HCT116 (cell line): ENCODE measurements around the gene MICAL1. TPM values are rescaled to one million over a fixed set of nuclear protein-coding genes. Genes with fewer than 3 reads are reported as not detected.

Source experiments
- ATAC-seq: fragments of 200-7000 bp; cut with Tn5 transposase; 2 replicates; pipeline ENCODE4 v1.9.1; 2020; ENCODE audit warnings: mild to moderate bottlenecking, moderate library complexity
- BruUV-seq: library from RNA; stranded (reverse); fragments of 400-500 nt; replicated peaks from 2 replicates; lab custom pipeline; 2021; lab: Mats Ljungman, UMichigan
- CTCF ChIA-PET: fragments of 300-600 bp; sonication (Branson Sonifier 250); formaldehyde crosslinking; loops from one replicate; lab custom pipeline; 2021; ENCODE audit warnings: antibody characterized with exemption; lab: Charles Lee
- POLR2A ChIA-PET: fragments of 300-600, 350-600 bp; sonication (Branson Sonifier 250); formaldehyde crosslinking; loops from one replicate; lab custom pipeline; 2021; ENCODE audit warnings: antibody characterized with exemption; lab: Charles Lee
- RAD21 ChIA-PET, 2 experiments: fragments of 300-600 bp; sonication (Branson Sonifier 250); formaldehyde crosslinking; loops; one replicate each; lab custom pipeline; 2023; ENCODE audit warnings: low total read pairs in 2 of 2; ENCODE audit not compliant: uncharacterized antibody in 2 of 2, unreplicated experiment in 2 of 2, low non-redundant PET in 1 of 2; lab: Charles Lee
- DNase-seq: peaks from one replicate; pipeline ENCODE4 v3.0.0-alpha.2; 2010; ENCODE audit warnings: low read depth, low spot score
- H2AFZ ChIP-seq: fragments of 200-600 bp; shearing (Covaris generic), sonication (generic); 2 replicates; pipeline ENCODE4 v1.6.1; 2017; ENCODE audit warnings: low read depth, mixed run types, mixed read lengths, antibody characterized with exemption, low read length; ENCODE audit not compliant: poor library complexity, severe bottlenecking
- H3K27ac ChIP-seq: 2 replicates; pipeline ENCODE4 v1.5.1; 2012; ENCODE audit warnings: low read depth, low read length
- H3K27me3 ChIP-seq: fragments of 200-600 bp; sonication (generic); 2 replicates; pipeline ENCODE4 v1.6.1; 2016; ENCODE audit warnings: mixed run types, low read length, mixed read lengths; ENCODE audit not compliant: insufficient read depth
- H3K36me3 ChIP-seq, 2 experiments: fragments of 200-500 bp in 1 of 2; fragments of 200-600 bp in 1 of 2; sonication (Bioruptor generic) in 1 of 2; sonication (generic) in 1 of 2; 2 replicates each; pipeline versions ENCODE4 v1.5.1 to v1.6.1; 2014 to 2016; ENCODE audit warnings: low read length in 2 of 2, inconsistent platforms in 1 of 2, mixed read lengths in 1 of 2, mixed run types in 1 of 2; ENCODE audit not compliant: insufficient read depth in 2 of 2, control insufficient read depth in 1 of 2
- H3K4me1 ChIP-seq, 2 experiments: fragments of 200-600 bp in 1 of 2; sonication (generic) in 1 of 2; 2 replicates each; pipeline versions ENCODE4 v1.5.1 to v1.6.1; 2012 to 2017; ENCODE audit warnings: low read length in 2 of 2, inconsistent platforms in 1 of 2, mild to moderate bottlenecking in 1 of 2, mixed read lengths in 1 of 2, mixed run types in 1 of 2, moderate library complexity in 1 of 2; ENCODE audit not compliant: insufficient read depth in 2 of 2, control insufficient read depth in 1 of 2
- H3K4me2 ChIP-seq: fragments of 200-600 bp; sonication (generic); 2 replicates; pipeline ENCODE4 v1.6.1; 2017; ENCODE audit warnings: mixed run types, low read length, mixed read lengths
- H3K4me3 ChIP-seq, 2 experiments: fragments of 200-600 bp in 1 of 2; sonication (generic) in 1 of 2; replicated peaks in 1 of 2; 2 replicates each; pipeline ENCODE4 v1.5.1; 2011 to 2016; ENCODE audit warnings: low read length in 2 of 2, control low read depth in 1 of 2, low read depth in 1 of 2, mild to moderate bottlenecking in 1 of 2, mixed read lengths in 1 of 2, mixed run types in 1 of 2
- H3K79me2 ChIP-seq: fragments of 200-600 bp; sonication (generic); 2 replicates; pipeline ENCODE4 v1.6.1; 2017; ENCODE audit warnings: mild to moderate bottlenecking, mixed run types, low read length, moderate library complexity, mixed read lengths; ENCODE audit not compliant: insufficient read depth
- H3K9ac ChIP-seq: fragments of 200-600 bp; sonication (generic); 2 replicates; pipeline ENCODE4 v1.6.1; 2016; ENCODE audit warnings: low read length, mixed read lengths
- H3K9me2 ChIP-seq: fragments of 200-600 bp; sonication (generic), shearing (Covaris generic); 2 replicates; pipeline ENCODE4 v1.6.1; 2017; ENCODE audit warnings: mixed run types, mild to moderate bottlenecking, moderate library complexity; ENCODE audit not compliant: insufficient read depth
- H3K9me3 ChIP-seq, 2 experiments: fragments of 200-500 bp in 1 of 2; fragments of 200-600 bp in 1 of 2; sonication (Bioruptor generic) in 1 of 2; sonication (generic) in 1 of 2; 2 replicates each; pipeline ENCODE4 v1.6.1; 2014 to 2017; ENCODE audit warnings: low read length in 2 of 2, mixed read lengths in 2 of 2, inconsistent platforms in 1 of 2, low read depth in 1 of 2, mild to moderate bottlenecking in 1 of 2, mixed run types in 1 of 2, moderate library complexity in 1 of 2; ENCODE audit not compliant: control insufficient read depth in 1 of 2, insufficient read depth in 1 of 2
- H4K20me1 ChIP-seq: fragments of 200-600 bp; sonication (generic), shearing (Covaris generic); 2 replicates; pipeline ENCODE4 v1.6.1; 2017; ENCODE audit warnings: mixed run types, mild to moderate bottlenecking, moderate library complexity; ENCODE audit not compliant: insufficient read depth
- CBX3 ChIP-seq: IDR thresholded peaks from 2 replicates; pipeline ENCODE4 v1.6.1; 2012; ENCODE audit warnings: low read depth
- FOSL1 ChIP-seq: IDR thresholded peaks from 2 replicates; pipeline ENCODE4 v1.6.1; 2012; ENCODE audit warnings: low read depth
- MAX ChIP-seq: IDR thresholded peaks from 2 replicates; pipeline ENCODE4 v1.6.1; 2012
- RAD21 ChIP-seq: IDR thresholded peaks from 2 replicates; pipeline ENCODE4 v1.6.1; 2012; ENCODE audit warnings: low read depth, mild to moderate bottlenecking
- SP1 ChIP-seq: IDR thresholded peaks from 2 replicates; pipeline ENCODE4 v1.6.1; 2012; ENCODE audit warnings: low read depth
- TCF7L2 ChIP-seq: IDR thresholded peaks from 2 replicates; pipeline ENCODE4 v1.7.0; 2011; ENCODE audit warnings: borderline replicate concordance, inconsistent platforms; ENCODE audit not compliant: insufficient read depth, insufficient read length; ENCODE audit errors: extremely low read depth
- intact Hi-C: fragments of 100-400 bp; cut with micrococcal nuclease; formaldehyde crosslinking; loops from 2 replicates; pipeline ENCODE4 v1.10.0; 2022
- total RNA-seq: library from RNA; stranded (reverse); gene quantifications from one replicate; pipeline ENCODE4 v1.2.1, GENCODE V29; 2021; ENCODE audit not compliant: unreplicated experiment
- TF ChIP-seq, protein P1 (sequence below): IDR thresholded peaks from 2 replicates; pipeline ENCODE4 v1.6.1; 2012
- TF ChIP-seq, protein P2 (sequence below), 3 experiments: fragments of 200-600 bp in 1 of 3; sonication (generic) in 1 of 3; IDR thresholded peaks in 2 of 3; conservative IDR thresholded peaks in 1 of 3; 2 replicates each; pipeline ENCODE4 v1.5.1; 2012 to 2017; ENCODE audit warnings: low read depth in 2 of 3, low read length in 2 of 3, antibody characterized with exemption in 1 of 3, borderline replicate concordance in 1 of 3, control low read depth in 1 of 3, mild to moderate bottlenecking in 1 of 3, mixed read lengths in 1 of 3, mixed run types in 1 of 3, moderate library complexity in 1 of 3; ENCODE audit not compliant: insufficient read depth in 1 of 3

The MICAL1 gene
- total RNA-seq, 1 experiment from 2014 or later = 23.9 TPM

- TF ChIP-seq, protein P1, sequence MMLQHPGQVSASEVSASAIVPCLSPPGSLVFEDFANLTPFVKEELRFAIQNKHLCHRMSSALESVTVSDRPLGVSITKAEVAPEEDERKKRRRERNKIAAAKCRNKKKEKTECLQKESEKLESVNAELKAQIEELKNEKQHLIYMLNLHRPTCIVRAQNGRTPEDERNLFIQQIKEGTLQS = no peak
Measured at GRCh38 chr6:109496036-109496772, 40.6 kb upstream of the MICAL1 start (continued).

GRCh38 chr6:109493865-109494264 lies 38.3 kb upstream of the MICAL1 start:
- H3K27me3 ChIP-seq = no peaks in the 10 kb centered on the region
- RAD21 ChIA-PET = no interaction called here
- intact Hi-C loops = no loop called here
- H4K20me1 ChIP-seq = no peaks in the 10 kb centered on the region
- no peak overlapping the region for H3K4me3 ChIP-seq
- no peaks in the 10 kb centered on the region for H3K9me2 ChIP-seq
- ATAC-seq = no peak
- H3K4me2 ChIP-seq = no peak overlapping the region
- H3K79me2 ChIP-seq = no peaks in the 10 kb centered on the region
- no peaks in the 10 kb centered on the region for H3K4me1 ChIP-seq
- H2AFZ ChIP-seq = no peak overlapping the region
- no TSS peak for BruUV-seq
- no peak overlapping the region for H3K9ac ChIP-seq
- H3K36me3 ChIP-seq = no peaks in the 10 kb centered on the region
- no peaks in the 10 kb centered on the region for H3K9me3 ChIP-seq
- TF ChIP-seq FOSL1 (no peak), MAX (no peak), RAD21 (no peak), TCF7L2 (no peak), CBX3 (no peak), SP1 (no peak)
- TF ChIP-seq, protein P2, sequence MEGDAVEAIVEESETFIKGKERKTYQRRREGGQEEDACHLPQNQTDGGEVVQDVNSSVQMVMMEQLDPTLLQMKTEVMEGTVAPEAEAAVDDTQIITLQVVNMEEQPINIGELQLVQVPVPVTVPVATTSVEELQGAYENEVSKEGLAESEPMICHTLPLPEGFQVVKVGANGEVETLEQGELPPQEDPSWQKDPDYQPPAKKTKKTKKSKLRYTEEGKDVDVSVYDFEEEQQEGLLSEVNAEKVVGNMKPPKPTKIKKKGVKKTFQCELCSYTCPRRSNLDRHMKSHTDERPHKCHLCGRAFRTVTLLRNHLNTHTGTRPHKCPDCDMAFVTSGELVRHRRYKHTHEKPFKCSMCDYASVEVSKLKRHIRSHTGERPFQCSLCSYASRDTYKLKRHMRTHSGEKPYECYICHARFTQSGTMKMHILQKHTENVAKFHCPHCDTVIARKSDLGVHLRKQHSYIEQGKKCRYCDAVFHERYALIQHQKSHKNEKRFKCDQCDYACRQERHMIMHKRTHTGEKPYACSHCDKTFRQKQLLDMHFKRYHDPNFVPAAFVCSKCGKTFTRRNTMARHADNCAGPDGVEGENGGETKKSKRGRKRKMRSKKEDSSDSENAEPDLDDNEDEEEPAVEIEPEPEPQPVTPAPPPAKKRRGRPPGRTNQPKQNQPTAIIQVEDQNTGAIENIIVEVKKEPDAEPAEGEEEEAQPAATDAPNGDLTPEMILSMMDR (IDR thresholded peaks at IDR 0.05 in 2 of 3, conservative IDR thresholded peaks at IDR 0.05 in 1 of 3; ENCODE audit: borderline replicate concordance in 1 of 3, insufficient read depth in 1 of 3, low read depth in 2 of 3, low read length in 2 of 3) = no peak
- TF ChIP-seq, protein P1 = no peak
- POLR2A ChIA-PET = no interaction called here
- CTCF ChIA-PET = no interaction called here
- no peak overlapping the region for H3K27ac ChIP-seq
- no peak for DNase-seq
